SK-N-SH treated with all-trans-retinoic acid at 6 μM for 48 hours (cell line): ENCODE measurements around the gene MIXL1.

Experiments used
- BACH2 ChIP-seq: fragments of 250-450 bp; sonication (Bioruptor Pico); IDR thresholded peaks from 2 replicates; pipeline ENCODE4 v1.9.0; 2021; ENCODE audit warnings: mild to moderate bottlenecking, borderline replicate concordance
- ESRRG ChIP-seq: fragments of 250-450 bp; sonication (Bioruptor Pico); IDR thresholded peaks from 2 replicates; pipeline ENCODE4 v1.6.1; 2021; ENCODE audit warnings: mild to moderate bottlenecking
- PPARA ChIP-seq: fragments of 250-450 bp; sonication (Bioruptor Pico); IDR thresholded peaks from 2 replicates; pipeline ENCODE4 v1.5.0; 2020; ENCODE audit warnings: mild to moderate bottlenecking, borderline replicate concordance
- TCF4 ChIP-seq: fragments of 250-450 bp; sonication (Bioruptor Pico); IDR thresholded peaks from 2 replicates; pipeline ENCODE4 v1.8.0; 2021; ENCODE audit warnings: mild to moderate bottlenecking, moderate library complexity, borderline replicate concordance
- ZFP3 ChIP-seq: fragments of 250-450 bp; sonication (Bioruptor Pico); IDR thresholded peaks from 2 replicates; pipeline ENCODE4 v1.5.0; 2020; ENCODE audit warnings: mild to moderate bottlenecking, moderate library complexity
- TF ChIP-seq, protein P1 (sequence below): fragments of 250-450 bp; sonication (Bioruptor Pico); IDR thresholded peaks from 2 replicates; pipeline ENCODE4 v1.8.0; 2020; ENCODE audit warnings: mild to moderate bottlenecking, moderate library complexity, borderline replicate concordance

GRCh38 chr1:226216056-226216455, 7.4 kb upstream of the MIXL1 start:
- TF ChIP-seq TCF4 (CRISPR knock-in tag) (no peak), ESRRG (CRISPR knock-in tag) (no peak), PPARA (no peak), ZFP3 (CRISPR knock-in tag) (no peak), BACH2 (CRISPR knock-in tag) (no peak)
- TF ChIP-seq, protein P1, sequence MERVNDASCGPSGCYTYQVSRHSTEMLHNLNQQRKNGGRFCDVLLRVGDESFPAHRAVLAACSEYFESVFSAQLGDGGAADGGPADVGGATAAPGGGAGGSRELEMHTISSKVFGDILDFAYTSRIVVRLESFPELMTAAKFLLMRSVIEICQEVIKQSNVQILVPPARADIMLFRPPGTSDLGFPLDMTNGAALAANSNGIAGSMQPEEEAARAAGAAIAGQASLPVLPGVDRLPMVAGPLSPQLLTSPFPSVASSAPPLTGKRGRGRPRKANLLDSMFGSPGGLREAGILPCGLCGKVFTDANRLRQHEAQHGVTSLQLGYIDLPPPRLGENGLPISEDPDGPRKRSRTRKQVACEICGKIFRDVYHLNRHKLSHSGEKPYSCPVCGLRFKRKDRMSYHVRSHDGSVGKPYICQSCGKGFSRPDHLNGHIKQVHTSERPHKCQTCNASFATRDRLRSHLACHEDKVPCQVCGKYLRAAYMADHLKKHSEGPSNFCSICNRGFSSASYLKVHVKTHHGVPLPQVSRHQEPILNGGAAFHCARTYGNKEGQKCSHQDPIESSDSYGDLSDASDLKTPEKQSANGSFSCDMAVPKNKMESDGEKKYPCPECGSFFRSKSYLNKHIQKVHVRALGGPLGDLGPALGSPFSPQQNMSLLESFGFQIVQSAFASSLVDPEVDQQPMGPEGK (CRISPR knock-in tag) = no peak
